T-cell (primary cell): Measurements from ENCODE around the gene ACTL8. TPM values are rescaled to one million over a fixed set of nuclear protein-coding genes. Genes with fewer than 3 reads are reported as not detected.

Experiments
- ATAC-seq, 4 experiments: fragments of 200-7000 bp in 3 of 4; fragments of 150-1000 bp in 1 of 4; cut with Tn5 transposase; replicated peaks in 1 of 4; 1 replicate in 3 of 4; 2 replicates in 1 of 4; pipeline ENCODE4 v1.10.0; 2021; ENCODE audit warnings: moderate library complexity in 3 of 4, mild to moderate bottlenecking in 2 of 4, moderate number of reproducible peaks in 1 of 4
- CTCF ChIA-PET, 2 donors: fragments of 300-600 bp; sonication (Branson Sonifier 250); formaldehyde crosslinking; loops; one replicate each; lab custom pipeline; 2022; ENCODE audit warnings: antibody characterized with exemption in 2 of 2; lab: Charles Lee
- POLR2A ChIA-PET, 2 donors: fragments of 300-600 bp; sonication (Branson Sonifier 250); formaldehyde crosslinking; loops; one replicate each; lab custom pipeline; 2022; ENCODE audit warnings: antibody characterized with exemption in 2 of 2; lab: Charles Lee
- DNase-seq, 35 experiments: peaks; one replicate each; pipeline versions ENCODE4 v3.0.0 to v3.0.0-alpha.2; 2013 to 2023
- H3K27ac ChIP-seq: one replicate; pipeline ENCODE4 v1.5.1; 2013; ENCODE audit warnings: low read length
- H3K27me3 ChIP-seq, 2 experiments: replicated peaks in 1 of 2; 1 replicate in 1 of 2; 2 replicates in 1 of 2; pipeline versions ENCODE4 v1.6.1 to v1.7.0; 2013; ENCODE audit warnings: low read length in 1 of 2, mixed read lengths in 1 of 2; ENCODE audit not compliant: control insufficient read depth in 2 of 2, insufficient read depth in 2 of 2; ENCODE audit errors: extremely low read depth in 1 of 2
- H3K36me3 ChIP-seq, 2 donors: 1 replicate in 1 of 2; 2 replicates in 1 of 2; pipeline versions ENCODE4 v1.6.1 to v1.7.0; 2013; ENCODE audit warnings: low read length in 1 of 2; ENCODE audit not compliant: control insufficient read depth in 2 of 2, insufficient read depth in 1 of 2; ENCODE audit errors: extremely low read depth in 1 of 2
- H3K4me1 ChIP-seq, 2 experiments: 1 replicate in 1 of 2; 2 replicates in 1 of 2; pipeline versions ENCODE4 v1.6.1 to v1.7.0; 2013; ENCODE audit warnings: low read length in 2 of 2, mixed read lengths in 1 of 2; ENCODE audit not compliant: insufficient read depth in 2 of 2, control insufficient read depth in 1 of 2; ENCODE audit errors: extremely low read depth in 1 of 2
- H3K4me3 ChIP-seq, 2 donors: 1 replicate in 1 of 2; 2 replicates in 1 of 2; pipeline versions ENCODE4 v1.5.1 to v1.7.0; 2013; ENCODE audit warnings: mild to moderate bottlenecking in 2 of 2, low read length in 1 of 2, moderate library complexity in 1 of 2; ENCODE audit not compliant: control insufficient read depth in 1 of 2; ENCODE audit errors: extremely low read depth in 1 of 2
- H3K9me3 ChIP-seq: 2 replicates; pipeline ENCODE4 v1.7.0; 2013
- H3K27ac Mint-ChIP-seq, 2 donors: one replicate each; pipeline ENCODE4 v1.8.0; 2020 to 2021; ENCODE audit warnings: mild to moderate bottlenecking in 2 of 2, mixed read lengths in 2 of 2
- H3K27me3 Mint-ChIP-seq, 2 donors: one replicate each; pipeline ENCODE4 v1.8.0; 2021 to 2022; ENCODE audit warnings: mixed read lengths in 2 of 2
- H3K36me3 Mint-ChIP-seq: one replicate; pipeline ENCODE4 v1.8.0; 2021; ENCODE audit warnings: mixed read lengths
- H3K4me1 Mint-ChIP-seq, 3 donors: one replicate each; pipeline ENCODE4 v1.8.0; 2020 to 2022; ENCODE audit warnings: mixed read lengths in 3 of 3, mild to moderate bottlenecking in 1 of 3
- H3K4me3 Mint-ChIP-seq, 3 donors: one replicate each; pipeline ENCODE4 v1.8.0; 2020 to 2022; ENCODE audit warnings: mild to moderate bottlenecking in 3 of 3, mixed read lengths in 3 of 3, moderate library complexity in 3 of 3
- H3K9me3 Mint-ChIP-seq, 3 donors: one replicate each; pipeline ENCODE4 v1.8.0; 2020 to 2022; ENCODE audit warnings: mixed read lengths in 3 of 3
- WGBS: methylation state at CpG from one replicate; pipeline ENCODE4 v1.1.5; 2013; ENCODE audit warnings: missing lambda C conversion rate; ENCODE audit not compliant: insufficient coverage; 5-methylcytosine and 5-hydroxymethylcytosine counted together
- total RNA-seq, 35 experiments: library from RNA in 6 of 35; stranded (reverse) in 6 of 35; fragments of 120-200 nt in 1 of 35; gene quantifications; one replicate each; pipeline versions ENCODE4 v1.2.1 to v1.2.4 and lab custom pipeline; 2013 to 2026

The ACTL8 gene
- total RNA-seq, 5 donors from 2014 or later (not counting 1 experiment from before 2014, with no cell fraction given), result not detected

- ChIA-PET CTCF (no interaction called here), POLR2A (no interaction called here)
- H3K27ac ChIP-seq, result no peak overlapping the region
- DNase-seq, result no peak
- H3K27ac Mint-ChIP-seq, result no peak overlapping the region
- no peak for ATAC-seq
- 81% methylated on average over 10 of the region's 14 CpGs for WGBS
- H3K4me1 Mint-ChIP-seq, result no peaks in the 10 kb centered on the region
- H3K9me3 ChIP-seq, result no peaks in the 10 kb centered on the region
- H3K27me3 ChIP-seq, result peaks cover 0 to 11% of the 10 kb centered on the region in 2 experiments
- H3K4me1 ChIP-seq, result no peaks in the 10 kb centered on the region
- H3K36me3 ChIP-seq, result no peaks in the 10 kb centered on the region
- no peaks in the 10 kb centered on the region for H3K36me3 Mint-ChIP-seq
- H3K9me3 Mint-ChIP-seq, result no peaks in the 10 kb centered on the region
- peaks cover 12 to 14% of the 10 kb centered on the region in 2 donors for H3K27me3 Mint-ChIP-seq
- H3K4me3 Mint-ChIP-seq, result no peak overlapping the region
- H3K4me3 ChIP-seq, result no peak overlapping the region
These were observed 17.6 kb downstream of the ACTL8 start for GRCh38 chr1:17772615-17773212.

GRCh38 chr1:17773591-17774326 lies 18.6 kb downstream of the ACTL8 start:
- H3K9me3 Mint-ChIP-seq, result no peaks in the 10 kb centered on the region
- WGBS, result 80% methylated on average over 9 of the region's 16 CpGs
- no peaks in the 10 kb centered on the region for H3K36me3 Mint-ChIP-seq
- POLR2A ChIA-PET, result interaction anchor here in 1 of 2 donors (0.5 kb wide), 1 partner anchor 517 kb away, joined by 3 read pairs; no protein-coding TSS in a partner anchor
- no peaks in the 10 kb centered on the region for H3K4me1 ChIP-seq
- no peak overlapping the region for H3K4me3 Mint-ChIP-seq
- H3K4me1 Mint-ChIP-seq, result no peaks in the 10 kb centered on the region
- no peak overlapping the region for H3K27ac ChIP-seq
- CTCF ChIA-PET, result no interaction called here
- no peaks in the 10 kb centered on the region for H3K36me3 ChIP-seq
- ATAC-seq (no peak), DNase-seq (no peak)
- no peak overlapping the region for H3K27ac Mint-ChIP-seq
- H3K9me3 ChIP-seq, result no peaks in the 10 kb centered on the region
- H3K27me3 Mint-ChIP-seq, result peaks cover 9 to 12% of the 10 kb centered on the region in 2 donors
- H3K4me3 ChIP-seq, result no peak overlapping the region
- H3K27me3 ChIP-seq, result peaks cover 0 to 11% of the 10 kb centered on the region in 2 experiments

- Mint-ChIP-seq H3K36me3 (no peaks in the 10 kb centered on the region), H3K4me3 (no peak overlapping the region), H3K27ac (no peak overlapping the region), H3K4me1 (no peaks in the 10 kb centered on the region), H3K27me3 (peaks cover 12% of the 10 kb centered on the region in 2 donors), H3K9me3 (no peaks in the 10 kb centered on the region)
- no peaks in the 10 kb centered on the region for H3K9me3 ChIP-seq
- no peaks in the 10 kb centered on the region for H3K4me1 ChIP-seq
- ChIA-PET CTCF (no interaction called here), POLR2A (no interaction called here)
- ATAC-seq (no peak), DNase-seq (no peak)
- no peaks in the 10 kb centered on the region for H3K36me3 ChIP-seq
- H3K4me3 ChIP-seq, result no peak overlapping the region
- peaks cover 0 to 11% of the 10 kb centered on the region in 2 experiments for H3K27me3 ChIP-seq
- no peak overlapping the region for H3K27ac ChIP-seq
- WGBS, result 89% methylated on average over 6 of the region's 6 CpGs
These were observed 19.3 kb downstream of the ACTL8 start for GRCh38 chr1:17774452-17774851.

- ChIA-PET CTCF (no interaction called here), POLR2A (no interaction called here)
- H3K36me3 Mint-ChIP-seq, result no peaks in the 10 kb centered on the region
- Histone ChIP-seq H3K27me3 (peaks cover 0 to 11% of the 10 kb centered on the region in 2 experiments), H3K36me3 (no peaks in the 10 kb centered on the region), H3K4me1 (no peaks in the 10 kb centered on the region), H3K9me3 (no peaks in the 10 kb centered on the region), H3K4me3 (no peak overlapping the region), H3K27ac (no peak overlapping the region)
- WGBS, result 85% methylated on average over 2 of the region's 2 CpGs
- ATAC-seq, result no peak
- peaks cover 8 to 13% of the 10 kb centered on the region in 2 donors for H3K27me3 Mint-ChIP-seq
- H3K4me3 Mint-ChIP-seq, result no peak overlapping the region
- H3K27ac Mint-ChIP-seq, result no peak overlapping the region
- no peaks in the 10 kb centered on the region for H3K9me3 Mint-ChIP-seq
- H3K4me1 Mint-ChIP-seq, result no peaks in the 10 kb centered on the region
- DNase-seq, result no peak
These were observed 20.7 kb downstream of the ACTL8 start for GRCh38 chr1:17775796-17776195.

DNA sequence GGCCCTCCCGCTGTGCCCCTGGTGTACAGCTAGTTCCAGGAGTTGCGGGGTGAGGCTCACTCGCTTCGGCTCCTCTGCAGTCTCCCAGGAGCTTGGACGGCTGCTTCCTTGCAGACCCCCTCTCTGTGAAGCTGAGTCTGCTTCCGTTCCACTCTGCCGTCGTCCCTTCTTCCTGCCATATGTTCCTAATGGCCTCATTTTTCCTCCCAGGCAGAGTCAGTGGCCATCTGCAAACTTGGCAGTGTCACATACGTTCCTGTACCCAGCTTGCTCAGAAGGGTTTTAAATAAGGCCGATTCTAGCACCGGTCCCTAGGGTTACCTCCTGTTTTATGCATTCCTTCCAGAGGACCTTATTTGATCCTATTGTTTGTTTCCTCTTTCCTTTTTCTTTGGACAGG lies 21.3 kb downstream of the ACTL8 start:
- H3K4me1 Mint-ChIP-seq, result no peaks in the 10 kb centered on the region
- H3K27me3 ChIP-seq, result peaks cover 0 to 11% of the 10 kb centered on the region in 2 experiments
- no peaks in the 10 kb centered on the region for H3K36me3 ChIP-seq
- WGBS, result 36% methylated on average over 8 of the region's 11 CpGs
- H3K9me3 ChIP-seq, result no peaks in the 10 kb centered on the region
- H3K9me3 Mint-ChIP-seq, result no peaks in the 10 kb centered on the region
- POLR2A ChIA-PET, result no interaction called here
- H3K4me1 ChIP-seq, result no peaks in the 10 kb centered on the region
- H3K27me3 Mint-ChIP-seq, result peaks cover 8 to 12% of the 10 kb centered on the region in 2 donors
- DNase-seq, result no peak
- H3K4me3 ChIP-seq, result no peak overlapping the region
- no peaks in the 10 kb centered on the region for H3K36me3 Mint-ChIP-seq
- H3K27ac Mint-ChIP-seq, result no peak overlapping the region
- H3K27ac ChIP-seq, result no peak overlapping the region
- no peak overlapping the region for H3K4me3 Mint-ChIP-seq
- CTCF ChIA-PET, result no interaction called here
- ATAC-seq, result no peak

- CTCF ChIA-PET, result no interaction called here
- Mint-ChIP-seq H3K27me3 (peaks cover 8 to 11% of the 10 kb centered on the region in 2 donors), H3K4me3 (no peak overlapping the region), H3K36me3 (no peaks in the 10 kb centered on the region), H3K27ac (no peak overlapping the region), H3K4me1 (no peaks in the 10 kb centered on the region), H3K9me3 (no peaks in the 10 kb centered on the region)
- ATAC-seq (no peak), DNase-seq (no peak)
- POLR2A ChIA-PET, result no interaction called here
- no peak overlapping the region for H3K4me3 ChIP-seq
- H3K27ac ChIP-seq, result no peak overlapping the region
- H3K36me3 ChIP-seq, result no peaks in the 10 kb centered on the region
- peaks cover 0 to 11% of the 10 kb centered on the region in 2 experiments for H3K27me3 ChIP-seq
- 46% methylated on average over 6 of the region's 10 CpGs for WGBS
- H3K9me3 ChIP-seq, result no peaks in the 10 kb centered on the region
- H3K4me1 ChIP-seq, result no peaks in the 10 kb centered on the region
These were observed 22.2 kb downstream of the ACTL8 start for GRCh38 chr1:17777330-17777729.
